Caco-2 (cell line): ENCODE measurements around the gene IDH3G. TPM values are rescaled to one million over a fixed set of nuclear protein-coding genes. Genes with fewer than 3 reads are reported as not detected.
A peak's percentile ranks its signal among the peaks of the same experiment; 100 is the strongest.
"Not testable (repeated sequence)": the region's sequence is repeated elsewhere in the genome, so short reads cannot be mapped to it uniquely, and the experiment has no call there.

ENCODE experiments used
- BruUV-seq: library from RNA; stranded (reverse); fragments of 400-500 nt; replicated peaks from 2 replicates; lab custom pipeline; 2021; lab: Mats Ljungman, UMichigan
- CTCF ChIA-PET: fragments of 300-600 bp; sonication (Branson Sonifier 250); formaldehyde crosslinking; loops from one replicate; lab custom pipeline; 2022; ENCODE audit warnings: antibody characterized with exemption; lab: Charles Lee
- POLR2A ChIA-PET: fragments of 300-600 bp; sonication (Branson Sonifier 250); formaldehyde crosslinking; loops from one replicate; lab custom pipeline; 2022; ENCODE audit warnings: antibody characterized with exemption; lab: Charles Lee
- DNase-seq, 2 experiments: peaks; one replicate each; pipeline versions ENCODE4 v3.0.0 to v3.0.0-alpha.2; 2020 to 2022
- H3K27me3 ChIP-seq: replicated peaks from 2 replicates; pipeline ENCODE4 v1.6.0; 2011; ENCODE audit warnings: low read length; ENCODE audit not compliant: control insufficient read depth, insufficient read depth
- H3K36me3 ChIP-seq: 2 replicates; pipeline ENCODE4 v1.5.1; 2011; ENCODE audit warnings: low read length; ENCODE audit not compliant: control insufficient read depth, insufficient read depth
- H3K4me1 ChIP-seq: fragments of 250-450 bp; sonication (Bioruptor Pico); 2 replicates; pipeline ENCODE4 v1.5.1; 2020; ENCODE audit warnings: mild to moderate bottlenecking
- H3K4me3 ChIP-seq: 2 replicates; pipeline ENCODE4 v1.5.1; 2011; ENCODE audit warnings: low read depth, mild to moderate bottlenecking, control low read depth, low read length
- H3K9me3 ChIP-seq: fragments of 250-450 bp; sonication (Bioruptor Pico); 2 replicates; pipeline ENCODE4 v1.5.1; 2020; ENCODE audit warnings: mild to moderate bottlenecking, moderate library complexity
- H3K27ac Mint-ChIP-seq: one replicate; pipeline ENCODE4 v1.8.0; 2022; ENCODE audit warnings: mixed read lengths; ENCODE audit not compliant: unreplicated experiment
- H3K27me3 Mint-ChIP-seq: one replicate; pipeline ENCODE4 v1.8.0; 2022; ENCODE audit warnings: mixed read lengths; ENCODE audit not compliant: insufficient read depth, unreplicated experiment
- H3K36me3 Mint-ChIP-seq: one replicate; pipeline ENCODE4 v1.8.0; 2022; ENCODE audit warnings: mild to moderate bottlenecking, mixed read lengths; ENCODE audit not compliant: insufficient read depth, unreplicated experiment
- H3K4me1 Mint-ChIP-seq: one replicate; pipeline ENCODE4 v1.8.0; 2022; ENCODE audit warnings: low read depth, mixed read lengths; ENCODE audit not compliant: unreplicated experiment
- H3K4me3 Mint-ChIP-seq: one replicate; pipeline ENCODE4 v1.8.0; 2022; ENCODE audit warnings: mild to moderate bottlenecking, moderate library complexity, mixed read lengths; ENCODE audit not compliant: unreplicated experiment
- H3K9me3 Mint-ChIP-seq: one replicate; pipeline ENCODE4 v1.8.0; 2022; ENCODE audit warnings: mixed read lengths; ENCODE audit not compliant: unreplicated experiment
- intact Hi-C: fragments of 100-400 bp; cut with micrococcal nuclease; formaldehyde crosslinking; loops from one replicate; pipeline ENCODE4 v1.10.0; 2022; ENCODE audit not compliant: unreplicated experiment
- total RNA-seq: library from RNA; stranded (reverse); gene quantifications from 2 replicates; pipeline ENCODE4 v1.2.3, GENCODE V29; 2022
- TF ChIP-seq, protein P1 (sequence below), 2 experiments: fragments of 200-600 bp in 1 of 2; IDR thresholded peaks; 1 replicate in 1 of 2; 2 replicates in 1 of 2; pipeline versions ENCODE4 v1.5.1 to v1.8.0; 2011 to 2022; ENCODE audit warnings: antibody characterized with exemption in 1 of 2, control low read depth in 1 of 2, inconsistent platforms in 1 of 2, low read depth in 1 of 2, low read length in 1 of 2, mild to moderate bottlenecking in 1 of 2, moderate library complexity in 1 of 2; ENCODE audit not compliant: insufficient read depth in 1 of 2, severe bottlenecking in 1 of 2, unreplicated experiment in 1 of 2

The IDH3G gene
- total RNA-seq, 1 experiment from 2014 or later: 53.3 TPM

DNA sequence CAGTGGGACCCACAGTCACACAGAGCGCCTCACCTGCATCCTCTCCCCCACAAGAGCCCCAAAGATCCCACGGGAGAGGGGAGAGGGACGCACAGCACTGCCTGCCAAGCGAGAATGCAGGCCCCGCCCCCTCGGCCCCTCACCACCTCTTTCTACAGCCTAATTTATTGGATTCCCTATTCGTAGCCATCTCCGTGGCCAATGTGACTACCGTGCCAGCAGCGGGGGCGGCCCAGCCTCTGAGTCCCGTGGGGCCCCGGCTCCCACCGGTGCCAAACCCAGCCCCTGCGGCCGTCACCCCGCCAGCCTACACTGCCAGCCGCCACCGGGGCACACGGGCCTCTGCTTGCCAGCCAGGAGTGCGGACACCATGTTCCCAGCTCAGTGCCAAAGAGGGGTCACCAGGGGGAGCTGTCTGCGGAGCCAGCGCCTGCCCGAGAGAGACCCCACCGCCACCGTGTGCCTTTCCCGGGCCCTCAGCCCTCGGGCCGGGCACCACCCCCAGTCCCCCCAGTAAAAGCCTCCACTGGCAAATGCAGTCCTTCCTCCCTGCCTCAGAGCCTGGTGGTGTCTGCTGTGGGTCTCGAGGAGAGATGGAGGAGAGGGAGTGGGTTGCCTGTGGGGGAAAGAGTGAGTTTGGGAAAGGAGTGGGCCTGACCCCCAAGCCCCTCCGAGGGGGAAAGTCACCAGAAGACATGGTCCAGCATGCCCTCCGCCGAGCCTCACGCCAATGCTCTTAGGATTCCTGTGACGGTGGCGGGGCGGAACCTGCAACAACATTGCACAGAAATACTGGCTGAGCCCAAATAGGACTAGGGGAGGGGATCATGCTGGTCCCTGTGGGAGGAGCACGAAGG is 49.7 kb downstream of the IDH3G start:
- no peak overlapping the region for H3K27ac Mint-ChIP-seq
- Histone ChIP-seq H3K4me3 (no peak overlapping the region), H3K9me3 (no peaks in the 10 kb centered on the region), H3K36me3 (no peaks in the 10 kb centered on the region), H3K4me1 (no peaks in the 10 kb centered on the region), H3K27me3 (no peaks in the 10 kb centered on the region)
- peaks cover 3% of the 10 kb centered on the region for H3K27me3 Mint-ChIP-seq
- no peak for DNase-seq
- TF ChIP-seq, protein P1, sequence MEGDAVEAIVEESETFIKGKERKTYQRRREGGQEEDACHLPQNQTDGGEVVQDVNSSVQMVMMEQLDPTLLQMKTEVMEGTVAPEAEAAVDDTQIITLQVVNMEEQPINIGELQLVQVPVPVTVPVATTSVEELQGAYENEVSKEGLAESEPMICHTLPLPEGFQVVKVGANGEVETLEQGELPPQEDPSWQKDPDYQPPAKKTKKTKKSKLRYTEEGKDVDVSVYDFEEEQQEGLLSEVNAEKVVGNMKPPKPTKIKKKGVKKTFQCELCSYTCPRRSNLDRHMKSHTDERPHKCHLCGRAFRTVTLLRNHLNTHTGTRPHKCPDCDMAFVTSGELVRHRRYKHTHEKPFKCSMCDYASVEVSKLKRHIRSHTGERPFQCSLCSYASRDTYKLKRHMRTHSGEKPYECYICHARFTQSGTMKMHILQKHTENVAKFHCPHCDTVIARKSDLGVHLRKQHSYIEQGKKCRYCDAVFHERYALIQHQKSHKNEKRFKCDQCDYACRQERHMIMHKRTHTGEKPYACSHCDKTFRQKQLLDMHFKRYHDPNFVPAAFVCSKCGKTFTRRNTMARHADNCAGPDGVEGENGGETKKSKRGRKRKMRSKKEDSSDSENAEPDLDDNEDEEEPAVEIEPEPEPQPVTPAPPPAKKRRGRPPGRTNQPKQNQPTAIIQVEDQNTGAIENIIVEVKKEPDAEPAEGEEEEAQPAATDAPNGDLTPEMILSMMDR (IDR thresholded peaks at IDR 0.05; ENCODE audit: insufficient read depth in 1 of 2, low read depth in 1 of 2, low read length in 1 of 2, severe bottlenecking in 1 of 2, unreplicated experiment in 1 of 2): no peak
- H3K4me3 Mint-ChIP-seq: no peak overlapping the region
- CTCF ChIA-PET: no interaction called here
- no TSS peak for BruUV-seq
- no peaks in the 10 kb centered on the region for H3K36me3 Mint-ChIP-seq
- H3K4me1 Mint-ChIP-seq: no peaks in the 10 kb centered on the region
- no peaks in the 10 kb centered on the region for H3K9me3 Mint-ChIP-seq
- POLR2A ChIA-PET: no interaction called here
- intact Hi-C loops: no loop called here

DNA sequence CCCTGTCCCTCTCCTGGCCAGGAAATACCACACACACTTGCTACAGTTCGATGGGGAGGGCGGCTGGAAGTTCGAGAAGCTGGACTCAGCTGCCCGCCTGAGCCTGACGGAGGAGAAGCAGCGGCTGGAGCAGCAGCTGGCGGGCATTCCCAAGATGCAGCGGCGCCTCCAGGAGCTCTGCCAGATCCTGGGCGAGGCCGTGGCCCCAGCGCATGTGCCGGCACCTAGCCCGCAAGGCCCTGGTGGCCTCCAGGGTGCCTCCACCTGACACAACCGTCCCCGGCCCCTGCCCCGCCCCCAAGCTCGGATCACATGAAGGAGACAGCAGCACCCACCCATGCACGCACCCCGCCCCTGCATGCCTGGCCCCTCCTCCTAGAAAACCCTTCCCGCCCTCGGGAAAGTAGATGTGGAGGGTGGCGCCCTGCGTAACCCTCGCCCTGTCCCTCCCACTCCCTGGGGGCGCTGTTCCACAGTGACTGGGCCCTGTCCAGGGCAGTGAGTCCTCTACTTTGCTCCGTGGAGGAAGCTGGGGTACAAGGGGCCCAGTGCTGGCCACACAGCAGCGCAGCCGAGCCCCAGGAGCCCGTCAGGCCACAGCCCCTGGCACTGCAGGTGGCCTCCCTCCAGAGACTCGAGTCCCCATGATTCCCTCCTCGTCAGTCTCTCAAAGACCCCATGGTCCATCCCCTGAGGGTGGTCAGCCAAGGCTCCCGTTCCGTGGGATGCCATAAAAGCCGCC is 50.5 kb downstream of the IDH3G start:
- CTCF ChIA-PET, H3K9me3 ChIP-seq, H3K27me3 ChIP-seq, H3K4me3 ChIP-seq, H3K36me3 ChIP-seq, H3K27ac Mint-ChIP-seq, H3K36me3 Mint-ChIP-seq, BruUV-seq, H3K4me3 Mint-ChIP-seq, H3K9me3 Mint-ChIP-seq, H3K27me3 Mint-ChIP-seq, H3K4me1 Mint-ChIP-seq, intact Hi-C loops, POLR2A ChIA-PET, H3K4me1 ChIP-seq: not testable (repeated sequence)
- DNase-seq: peak in 1 of 2 experiments; percentile 50

DNA sequence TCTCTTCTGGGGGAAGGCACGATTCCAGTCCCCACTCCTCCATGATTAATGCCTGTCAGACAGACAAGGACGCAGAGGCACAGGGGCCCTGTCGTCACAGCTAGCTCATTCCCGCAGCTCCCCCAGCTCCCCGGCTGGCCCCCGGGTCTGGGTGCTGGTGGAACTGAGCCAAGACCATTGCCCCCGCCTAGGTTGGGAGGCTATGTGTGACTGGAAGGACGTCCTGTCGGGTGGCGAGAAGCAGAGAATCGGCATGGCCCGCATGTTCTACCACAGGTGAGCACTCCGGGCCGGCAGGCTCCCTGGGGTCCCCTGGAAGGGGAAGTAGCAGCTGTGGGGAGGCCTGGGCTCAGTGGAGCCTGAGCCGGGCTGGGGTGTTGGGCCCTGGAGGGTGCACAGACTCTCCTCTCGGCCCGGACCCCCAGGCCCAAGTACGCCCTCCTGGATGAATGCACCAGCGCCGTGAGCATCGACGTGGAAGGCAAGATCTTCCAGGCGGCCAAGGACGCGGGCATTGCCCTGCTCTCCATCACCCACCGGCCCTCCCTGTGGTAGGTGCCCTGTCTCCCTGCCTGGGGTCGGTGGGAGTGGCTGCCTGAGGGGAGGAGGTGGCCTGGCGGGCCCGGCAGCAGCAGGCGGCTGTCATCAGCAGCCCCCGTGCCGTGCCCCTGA is 51.2 kb downstream of the IDH3G start:
- DNase-seq, H3K36me3 Mint-ChIP-seq, POLR2A ChIA-PET, H3K36me3 ChIP-seq, H3K27ac Mint-ChIP-seq, H3K4me3 Mint-ChIP-seq, CTCF ChIA-PET, H3K4me3 ChIP-seq, H3K4me1 ChIP-seq, H3K4me1 Mint-ChIP-seq, H3K27me3 ChIP-seq, H3K9me3 ChIP-seq, H3K9me3 Mint-ChIP-seq, intact Hi-C loops, BruUV-seq, H3K27me3 Mint-ChIP-seq: not testable (repeated sequence)

DNA sequence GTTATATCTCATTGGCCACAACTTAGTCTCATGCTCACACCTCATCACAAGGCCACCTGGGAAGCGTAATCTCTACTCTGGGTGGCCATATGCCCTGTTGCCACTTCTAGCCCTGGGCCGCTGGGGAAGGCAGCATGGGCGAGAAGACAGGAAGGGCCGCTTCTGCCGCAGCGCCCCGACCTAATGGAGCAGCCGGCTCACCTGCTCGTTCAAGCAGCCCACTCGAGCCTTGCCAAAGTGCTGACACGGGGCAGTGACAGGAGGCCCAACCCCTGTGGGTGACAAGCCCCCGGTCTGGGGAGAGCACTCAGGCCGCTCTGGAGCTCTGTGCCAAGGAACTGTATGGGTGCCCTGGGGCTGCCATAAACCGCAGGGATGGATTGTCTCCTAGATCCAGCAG is 52.1 kb downstream of the IDH3G start:
- CTCF ChIA-PET, H3K4me3 ChIP-seq, POLR2A ChIA-PET, H3K27me3 Mint-ChIP-seq, BruUV-seq, DNase-seq, H3K4me1 ChIP-seq, intact Hi-C loops, H3K36me3 Mint-ChIP-seq, H3K9me3 Mint-ChIP-seq, H3K27ac Mint-ChIP-seq, H3K4me3 Mint-ChIP-seq, H3K9me3 ChIP-seq, H3K36me3 ChIP-seq, H3K4me1 Mint-ChIP-seq, H3K27me3 ChIP-seq: not testable (repeated sequence)
